Breast epithelium (tissue), 3 donors: Measurements from ENCODE around the gene TEX2.

Experiments
- POLR2A ChIP-seq: fragments of 450-650 bp; IDR thresholded peaks from one replicate; pipeline ENCODE4 v1.6.1; 2016; ENCODE audit warnings: antibody characterized with exemption, mild to moderate bottlenecking, moderate library complexity
- POLR2AphosphoS5 ChIP-seq, 3 donors: sonication (generic); formaldehyde crosslinking; IDR thresholded peaks; one replicate each; pipeline ENCODE4 v1.6.1; 2017; ENCODE audit warnings: antibody characterized with exemption in 3 of 3
- TF ChIP-seq, protein P1 (sequence below), 3 donors: fragments of 450-650 bp; IDR thresholded peaks; one replicate each; pipeline ENCODE4 v1.5.1; 2016 to 2017; ENCODE audit warnings: antibody characterized with exemption in 3 of 3, mild to moderate bottlenecking in 3 of 3, moderate library complexity in 3 of 3

DNA sequence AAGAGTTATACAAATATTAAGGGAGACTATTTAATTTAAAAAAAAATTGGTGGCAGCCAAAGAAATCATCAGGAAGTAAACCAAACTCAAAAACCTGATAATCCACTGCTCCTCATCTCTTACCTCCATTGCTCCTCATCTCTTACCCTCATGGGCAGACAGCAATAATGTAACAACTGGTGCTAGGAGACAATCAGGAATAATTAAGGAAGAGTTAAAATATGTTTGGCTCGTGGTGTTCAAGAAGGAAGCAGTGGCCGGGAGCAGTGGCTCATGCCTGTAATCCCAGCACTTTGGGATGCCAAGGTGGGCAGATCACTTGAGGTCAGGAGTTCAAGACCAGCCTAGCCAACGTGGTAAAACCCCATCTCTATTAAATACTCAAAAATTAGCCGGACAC is 151.2 kb downstream of the TEX2 start:
- TF ChIP-seq, protein P1, sequence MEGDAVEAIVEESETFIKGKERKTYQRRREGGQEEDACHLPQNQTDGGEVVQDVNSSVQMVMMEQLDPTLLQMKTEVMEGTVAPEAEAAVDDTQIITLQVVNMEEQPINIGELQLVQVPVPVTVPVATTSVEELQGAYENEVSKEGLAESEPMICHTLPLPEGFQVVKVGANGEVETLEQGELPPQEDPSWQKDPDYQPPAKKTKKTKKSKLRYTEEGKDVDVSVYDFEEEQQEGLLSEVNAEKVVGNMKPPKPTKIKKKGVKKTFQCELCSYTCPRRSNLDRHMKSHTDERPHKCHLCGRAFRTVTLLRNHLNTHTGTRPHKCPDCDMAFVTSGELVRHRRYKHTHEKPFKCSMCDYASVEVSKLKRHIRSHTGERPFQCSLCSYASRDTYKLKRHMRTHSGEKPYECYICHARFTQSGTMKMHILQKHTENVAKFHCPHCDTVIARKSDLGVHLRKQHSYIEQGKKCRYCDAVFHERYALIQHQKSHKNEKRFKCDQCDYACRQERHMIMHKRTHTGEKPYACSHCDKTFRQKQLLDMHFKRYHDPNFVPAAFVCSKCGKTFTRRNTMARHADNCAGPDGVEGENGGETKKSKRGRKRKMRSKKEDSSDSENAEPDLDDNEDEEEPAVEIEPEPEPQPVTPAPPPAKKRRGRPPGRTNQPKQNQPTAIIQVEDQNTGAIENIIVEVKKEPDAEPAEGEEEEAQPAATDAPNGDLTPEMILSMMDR (IDR thresholded peaks at IDR 0.05), result no peak
- TF ChIP-seq POLR2A (no peak), POLR2AphosphoS5 (IDR thresholded peaks at IDR 0.05) (no peak)
